Ascending aorta (tissue), 2 donors: ENCODE data around the gene PERM1. TPM values are rescaled to one million over a fixed set of nuclear protein-coding genes. Genes with fewer than 3 reads are reported as not detected.
A peak's percentile ranks its signal among the peaks of the same experiment; 100 is the strongest.

Source experiments
- DNase-seq, 2 donors: peaks; one replicate each; pipeline ENCODE4 v3.0.0-alpha.2; 2019; ENCODE audit warnings: low spot score in 2 of 2
- H3K27ac ChIP-seq, 2 donors: fragments of 200-600 bp; sonication (generic); one replicate each; pipeline ENCODE4 v1.5.1; 2016 to 2017; ENCODE audit warnings: mild to moderate bottlenecking in 1 of 2
- H3K27me3 ChIP-seq: fragments of 200-600 bp; sonication (generic); one replicate; pipeline ENCODE4 v1.5.1; 2017
- H3K36me3 ChIP-seq, 2 donors: fragments of 200-600 bp; sonication (generic); one replicate each; pipeline ENCODE4 v1.5.1; 2016
- H3K4me1 ChIP-seq, 2 donors: fragments of 200-600 bp; sonication (generic); one replicate each; pipeline ENCODE4 v1.5.1; 2016 to 2017; ENCODE audit warnings: mild to moderate bottlenecking in 1 of 2
- H3K4me3 ChIP-seq, 2 donors: fragments of 200-600 bp; sonication (generic); one replicate each; pipeline ENCODE4 v1.5.1; 2016 to 2017; ENCODE audit warnings: mild to moderate bottlenecking in 1 of 2
- H3K9me3 ChIP-seq, 2 donors: fragments of 200-600 bp; sonication (generic); one replicate each; pipeline ENCODE4 v1.5.1; 2016
- intact Hi-C: fragments of 100-400 bp; cut with DNase I; formaldehyde crosslinking; loops from one replicate; pipeline ENCODE4 v1.15.1; 2023
- total RNA-seq: library from RNA; depleted of rRNA; stranded (reverse); fragments of >200 nt; gene quantifications from one replicate; pipeline ENCODE4 v1.1.0, GENCODE V29; 2016
- TF ChIP-seq, protein P1 (sequence below), 3 experiments: fragments of 200-600 bp in 2 of 3; fragments of 450-650 bp in 1 of 3; sonication (generic) in 2 of 3; IDR thresholded peaks; one replicate each; pipeline ENCODE4 v1.5.1; 2016 to 2019; ENCODE audit warnings: antibody characterized with exemption in 3 of 3, mild to moderate bottlenecking in 1 of 3, moderate library complexity in 1 of 3

PERM1 gene
- total RNA-seq, 1 donor from 2014 or later: not detected

DNA sequence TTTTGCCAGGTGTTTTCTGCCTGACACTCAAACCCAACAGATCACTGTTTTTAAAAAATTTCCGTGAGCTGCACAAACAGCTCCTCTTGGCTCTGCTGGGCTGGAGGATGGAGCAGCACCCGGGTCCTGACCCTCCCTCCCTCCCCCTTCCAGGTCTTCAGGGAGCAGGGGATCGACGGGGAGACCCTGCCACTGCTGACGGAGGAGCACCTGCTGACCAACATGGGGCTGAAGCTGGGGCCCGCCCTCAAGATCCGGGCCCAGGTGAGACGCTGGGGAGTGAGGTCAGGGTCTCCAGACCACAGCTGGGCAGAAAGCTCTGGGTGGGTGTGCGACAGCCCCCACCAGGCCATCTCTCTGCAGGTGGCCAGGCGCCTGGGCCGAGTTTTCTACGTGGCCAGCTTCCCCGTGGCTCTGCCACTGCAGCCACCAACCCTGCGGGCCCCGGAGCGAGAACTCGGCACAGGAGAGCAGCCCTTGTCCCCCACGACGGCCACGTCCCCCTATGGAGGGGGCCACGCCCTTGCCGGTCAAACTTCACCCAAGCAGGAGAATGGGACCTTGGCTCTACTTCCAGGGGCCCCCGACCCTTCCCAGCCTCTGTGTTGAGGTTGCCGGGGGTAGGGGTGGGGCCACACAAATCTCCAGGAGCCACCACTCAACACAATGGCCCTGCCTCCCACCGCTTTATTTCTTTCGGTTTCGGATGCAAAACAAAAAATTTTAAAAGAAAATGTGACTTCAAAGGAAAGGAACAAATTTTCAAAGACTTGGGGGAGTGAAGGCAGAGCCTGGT, 38.1 kb downstream of the PERM1 start:
- Histone ChIP-seq H3K4me1 (peaks cover 13 to 21% of the 10 kb centered on the region in 2 donors), H3K9me3 (no peaks in the 10 kb centered on the region), H3K36me3 (peaks cover 18 to 38% of the 10 kb centered on the region in 2 donors), H3K27me3 (peaks cover 12% of the 10 kb centered on the region), H3K4me3 (no peak overlapping the region), H3K27ac (peak overlapping the region in 1 of 2 donors; percentile 3)
- intact Hi-C loops: no loop called here
- DNase-seq: no peak
- TF ChIP-seq, protein P1, sequence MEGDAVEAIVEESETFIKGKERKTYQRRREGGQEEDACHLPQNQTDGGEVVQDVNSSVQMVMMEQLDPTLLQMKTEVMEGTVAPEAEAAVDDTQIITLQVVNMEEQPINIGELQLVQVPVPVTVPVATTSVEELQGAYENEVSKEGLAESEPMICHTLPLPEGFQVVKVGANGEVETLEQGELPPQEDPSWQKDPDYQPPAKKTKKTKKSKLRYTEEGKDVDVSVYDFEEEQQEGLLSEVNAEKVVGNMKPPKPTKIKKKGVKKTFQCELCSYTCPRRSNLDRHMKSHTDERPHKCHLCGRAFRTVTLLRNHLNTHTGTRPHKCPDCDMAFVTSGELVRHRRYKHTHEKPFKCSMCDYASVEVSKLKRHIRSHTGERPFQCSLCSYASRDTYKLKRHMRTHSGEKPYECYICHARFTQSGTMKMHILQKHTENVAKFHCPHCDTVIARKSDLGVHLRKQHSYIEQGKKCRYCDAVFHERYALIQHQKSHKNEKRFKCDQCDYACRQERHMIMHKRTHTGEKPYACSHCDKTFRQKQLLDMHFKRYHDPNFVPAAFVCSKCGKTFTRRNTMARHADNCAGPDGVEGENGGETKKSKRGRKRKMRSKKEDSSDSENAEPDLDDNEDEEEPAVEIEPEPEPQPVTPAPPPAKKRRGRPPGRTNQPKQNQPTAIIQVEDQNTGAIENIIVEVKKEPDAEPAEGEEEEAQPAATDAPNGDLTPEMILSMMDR (IDR thresholded peaks at IDR 0.05): no peak

DNA sequence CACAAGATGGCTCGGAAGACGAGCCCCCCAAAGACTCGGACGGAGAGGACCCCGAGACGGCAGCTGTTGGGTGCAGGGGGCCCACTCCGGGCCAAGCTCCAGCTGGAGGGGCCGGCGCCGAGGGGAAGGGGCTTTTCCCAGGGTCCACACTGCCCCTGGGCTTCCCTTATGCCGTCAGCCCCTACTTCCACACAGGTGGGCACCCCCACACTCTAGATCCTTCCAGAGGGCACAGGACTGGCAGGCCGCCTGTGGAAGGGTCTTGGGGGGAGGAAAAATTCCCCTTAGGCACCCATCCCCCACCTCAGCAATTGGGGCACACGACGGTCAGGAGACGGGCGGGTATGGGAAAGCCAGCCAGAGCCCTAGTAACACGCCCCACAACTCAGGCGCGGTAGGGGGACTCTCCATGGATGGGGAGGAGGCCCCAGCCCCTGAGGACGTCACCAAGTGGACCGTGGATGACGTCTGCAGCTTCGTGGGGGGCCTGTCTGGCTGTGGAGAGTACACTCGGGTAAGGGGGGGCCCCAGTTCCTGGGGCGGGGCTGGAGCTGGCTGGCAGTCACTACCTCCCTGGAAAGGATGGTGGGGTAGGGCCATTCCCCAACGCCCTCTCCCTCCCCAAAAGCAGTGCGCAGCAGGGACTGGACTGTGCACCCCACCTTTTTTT, 38.9 kb downstream of the PERM1 start:
- H3K9me3 ChIP-seq: no peaks in the 10 kb centered on the region
- TF ChIP-seq, protein P1 (IDR thresholded peaks at IDR 0.05): no peak
- no peak for DNase-seq
- H3K4me1 ChIP-seq: peaks cover 13 to 21% of the 10 kb centered on the region in 2 donors
- H3K27me3 ChIP-seq: peaks cover 12% of the 10 kb centered on the region
- intact Hi-C loops: no loop called here
- H3K36me3 ChIP-seq: peaks cover 16 to 31% of the 10 kb centered on the region in 2 donors
- peak overlapping the region; percentile 38 to 60 for H3K27ac ChIP-seq
- H3K4me3 ChIP-seq: no peak overlapping the region

DNA sequence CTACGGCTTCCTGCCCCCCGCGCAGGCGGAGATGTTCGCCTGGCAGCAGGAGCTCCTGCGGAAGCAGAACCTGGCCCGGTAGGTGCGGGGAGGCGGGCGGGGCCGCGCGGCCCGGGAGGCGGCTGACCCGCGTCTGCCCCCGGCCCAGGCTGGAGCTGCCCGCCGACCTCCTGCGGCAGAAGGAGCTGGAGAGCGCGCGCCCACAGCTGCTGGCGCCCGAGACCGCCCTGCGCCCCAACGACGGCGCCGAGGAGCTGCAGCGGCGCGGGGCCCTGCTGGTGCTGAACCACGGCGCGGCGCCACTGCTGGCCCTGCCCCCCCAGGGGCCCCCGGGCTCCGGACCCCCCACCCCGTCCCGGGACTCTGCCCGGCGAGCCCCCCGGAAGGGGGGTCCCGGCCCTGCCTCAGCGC, 39.5 kb downstream of the PERM1 start:
- H3K36me3 ChIP-seq: peaks cover 10 to 25% of the 10 kb centered on the region in 2 donors
- peak overlapping the region; percentile 50 to 62 for H3K4me3 ChIP-seq
- no peak for DNase-seq
- intact Hi-C loops: no loop called here
- no peaks in the 10 kb centered on the region for H3K9me3 ChIP-seq
- peaks cover 13 to 21% of the 10 kb centered on the region in 2 donors for H3K4me1 ChIP-seq
- H3K27me3 ChIP-seq: peaks cover 12% of the 10 kb centered on the region
- peak overlapping the region; percentile 56 to 60 for H3K27ac ChIP-seq
- TF ChIP-seq, protein P1 (IDR thresholded peaks at IDR 0.05): no peak

GRCh38 chr1:941588-942383, 40.1 kb downstream of the PERM1 start:
- Histone ChIP-seq H3K4me1 (peaks cover 13 to 21% of the 10 kb centered on the region in 2 donors), H3K9me3 (no peaks in the 10 kb centered on the region), H3K27me3 (peaks cover 12% of the 10 kb centered on the region), H3K27ac (peak overlapping the region; percentile 56 to 70), H3K36me3 (peaks cover 5 to 19% of the 10 kb centered on the region in 2 donors), H3K4me3 (peak overlapping the region; percentile 50 to 62)
- peak in 1 of 2 donors; percentile 85 for DNase-seq
- TF ChIP-seq, protein P1 (IDR thresholded peaks at IDR 0.05): no peak
- intact Hi-C loops: loop anchor here (2.0 kb wide), 1 partner anchor 17 kb away; the partner anchor contains the start of gene NOC2L

- DNase-seq: no peak
- TF ChIP-seq, protein P1 (IDR thresholded peaks at IDR 0.05): no peak
- Histone ChIP-seq H3K4me3 (peak overlapping the region; percentile 48 to 62), H3K27me3 (peaks cover 12% of the 10 kb centered on the region), H3K4me1 (peaks cover 13 to 21% of the 10 kb centered on the region in 2 donors), H3K27ac (peak overlapping the region; percentile 53 to 70), H3K9me3 (no peaks in the 10 kb centered on the region), H3K36me3 (peaks cover 5 to 13% of the 10 kb centered on the region in 2 donors)
- intact Hi-C loops: loop anchor here (2.0 kb wide), 1 partner anchor 18 kb away; the partner anchor contains the start of gene NOC2L
Measured at GRCh38 chr1:941015-941587, 40.8 kb downstream of the PERM1 start.
